Kidney epithelial cell (primary cell): ENCODE data around the gene RUSF1. TPM values are rescaled to one million over a fixed set of nuclear protein-coding genes. Genes with fewer than 3 reads are reported as not detected.

Experiments used
- DNase-seq: peaks from one replicate; pipeline ENCODE4 v3.0.0-alpha.2; 2010; ENCODE audit warnings: low read depth
- H3K27me3 ChIP-seq: 2 replicates; pipeline ENCODE4 v1.6.0; 2011; ENCODE audit warnings: low read length; ENCODE audit not compliant: control insufficient read depth, insufficient read depth
- H3K36me3 ChIP-seq: 2 replicates; pipeline ENCODE4 v1.5.1; 2011; ENCODE audit warnings: low read length; ENCODE audit not compliant: control insufficient read depth, insufficient read depth
- H3K4me3 ChIP-seq: 2 replicates; pipeline ENCODE4 v1.5.1; 2011; ENCODE audit warnings: low read depth, mild to moderate bottlenecking, control low read depth, low read length
- total RNA-seq: library from RNA; depleted of rRNA; stranded (reverse); fragments of >200 nt; gene quantifications from 2 replicates; pipeline ENCODE4 v1.2.3, GENCODE V29; 2015
- TF ChIP-seq, protein P1 (sequence below): IDR thresholded peaks from 2 replicates; pipeline ENCODE4 v1.5.1; 2011; ENCODE audit warnings: mild to moderate bottlenecking, moderate library complexity, low read length, control low read depth, inconsistent platforms; ENCODE audit not compliant: insufficient read depth, poor library complexity, severe bottlenecking

Gene RUSF1
- total RNA-seq, 1 donor from 2014 or later, result 54.0 TPM

DNA sequence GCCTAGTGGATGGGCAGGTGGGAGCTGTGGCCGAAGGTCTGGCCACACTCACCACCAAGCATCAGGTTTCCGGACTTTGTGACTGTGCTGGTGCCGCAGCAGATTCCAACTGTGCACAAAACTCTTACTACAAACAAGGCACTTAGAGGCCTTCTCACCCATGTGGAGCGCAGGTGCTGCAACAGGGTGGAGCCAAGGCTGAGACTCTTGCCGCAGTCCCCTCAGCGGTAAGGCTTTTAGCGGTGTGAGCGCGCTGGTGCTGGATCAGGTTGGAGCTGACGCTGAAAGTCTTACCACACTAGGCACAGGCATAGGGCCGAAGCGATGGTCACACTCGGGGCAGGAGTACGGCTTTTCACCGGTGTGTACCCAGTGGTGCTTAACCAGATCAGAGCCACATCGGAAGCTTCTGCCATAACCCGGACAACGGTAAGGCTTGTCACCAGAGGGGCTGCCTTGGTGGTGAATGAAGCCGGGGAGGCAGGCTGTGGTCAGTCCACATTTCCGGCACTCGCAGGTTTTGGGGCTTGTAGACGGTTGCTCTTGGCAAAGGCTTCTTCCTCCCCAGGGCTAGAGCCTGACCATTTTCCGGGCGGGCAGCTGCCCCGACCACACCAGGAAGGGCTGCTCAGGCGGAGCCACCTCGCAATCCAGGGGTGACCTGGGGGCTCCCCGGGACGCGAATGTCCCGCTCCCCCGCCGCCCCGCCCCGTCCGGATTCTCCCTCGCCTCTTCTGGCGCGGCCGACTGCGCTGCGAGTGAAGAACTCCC, 49.9 kb downstream of the RUSF1 start:
- Histone ChIP-seq H3K27me3 (no peaks in the 10 kb centered on the region), H3K4me3 (peak overlapping the region; percentile 61), H3K36me3 (no peaks in the 10 kb centered on the region)
- TF ChIP-seq, protein P1, sequence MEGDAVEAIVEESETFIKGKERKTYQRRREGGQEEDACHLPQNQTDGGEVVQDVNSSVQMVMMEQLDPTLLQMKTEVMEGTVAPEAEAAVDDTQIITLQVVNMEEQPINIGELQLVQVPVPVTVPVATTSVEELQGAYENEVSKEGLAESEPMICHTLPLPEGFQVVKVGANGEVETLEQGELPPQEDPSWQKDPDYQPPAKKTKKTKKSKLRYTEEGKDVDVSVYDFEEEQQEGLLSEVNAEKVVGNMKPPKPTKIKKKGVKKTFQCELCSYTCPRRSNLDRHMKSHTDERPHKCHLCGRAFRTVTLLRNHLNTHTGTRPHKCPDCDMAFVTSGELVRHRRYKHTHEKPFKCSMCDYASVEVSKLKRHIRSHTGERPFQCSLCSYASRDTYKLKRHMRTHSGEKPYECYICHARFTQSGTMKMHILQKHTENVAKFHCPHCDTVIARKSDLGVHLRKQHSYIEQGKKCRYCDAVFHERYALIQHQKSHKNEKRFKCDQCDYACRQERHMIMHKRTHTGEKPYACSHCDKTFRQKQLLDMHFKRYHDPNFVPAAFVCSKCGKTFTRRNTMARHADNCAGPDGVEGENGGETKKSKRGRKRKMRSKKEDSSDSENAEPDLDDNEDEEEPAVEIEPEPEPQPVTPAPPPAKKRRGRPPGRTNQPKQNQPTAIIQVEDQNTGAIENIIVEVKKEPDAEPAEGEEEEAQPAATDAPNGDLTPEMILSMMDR, result no peak
- DNase-seq, result no peak

DNA sequence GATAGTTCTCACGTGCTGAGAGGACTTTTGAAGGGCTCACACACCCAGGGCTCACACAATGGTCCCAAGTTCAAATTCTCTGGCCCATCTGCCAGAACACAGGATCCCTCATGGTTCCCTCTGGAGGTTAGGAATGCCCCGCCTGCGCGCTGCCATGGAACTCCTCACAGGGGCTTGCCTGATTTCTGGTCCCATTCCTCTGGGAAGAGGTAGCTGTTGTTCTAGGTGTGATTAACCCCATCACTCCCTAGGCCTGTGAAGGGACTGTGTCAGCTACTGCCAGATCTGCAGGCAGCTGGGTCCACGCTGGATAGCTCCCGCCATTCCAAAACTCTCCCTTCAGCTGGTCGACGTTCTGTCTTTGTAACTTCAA, 51.2 kb downstream of the RUSF1 start:
- DNase-seq, result no peak
- Histone ChIP-seq H3K27me3 (no peaks in the 10 kb centered on the region), H3K4me3 (no peak overlapping the region), H3K36me3 (no peaks in the 10 kb centered on the region)
- TF ChIP-seq, protein P1, result no peak

DNA sequence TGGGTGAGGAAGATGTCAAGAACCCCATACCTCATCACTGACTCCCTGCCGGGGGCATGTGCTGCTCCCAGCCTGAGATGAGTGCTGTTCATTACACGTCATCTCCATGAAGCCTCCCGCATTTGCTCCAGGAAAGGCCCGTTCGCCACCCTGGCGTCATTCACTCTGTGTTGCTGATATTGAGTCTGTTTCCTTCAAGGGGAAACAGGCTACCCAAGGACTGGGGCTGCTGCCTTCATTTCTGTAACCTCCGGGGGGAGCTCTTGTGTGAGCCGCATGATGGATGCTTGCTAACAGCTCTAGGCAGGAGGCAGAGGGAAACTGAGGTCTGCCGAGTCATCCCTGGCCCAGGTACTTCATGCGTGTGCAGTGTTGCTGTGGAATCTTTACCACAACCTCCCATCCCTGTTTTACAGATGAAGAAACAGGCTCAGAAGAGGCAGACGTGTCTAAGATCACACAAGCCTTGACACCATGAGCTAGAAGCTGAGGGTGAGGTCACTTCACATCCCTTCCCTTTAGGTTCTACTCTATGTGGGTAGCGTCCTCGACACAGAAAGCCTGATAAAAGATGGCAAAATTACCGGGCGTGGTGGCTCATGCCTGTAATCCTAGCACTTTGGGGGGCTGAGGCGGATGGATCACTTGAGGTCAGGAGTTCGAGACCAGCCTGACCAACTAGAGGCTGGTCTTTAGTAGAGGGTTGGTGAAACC, 52.4 kb downstream of the RUSF1 start:
- TF ChIP-seq, protein P1, result peak; percentile 37
- no peak for DNase-seq
- no peak overlapping the region for H3K4me3 ChIP-seq
- no peaks in the 10 kb centered on the region for H3K27me3 ChIP-seq
- H3K36me3 ChIP-seq, result no peaks in the 10 kb centered on the region

DNA sequence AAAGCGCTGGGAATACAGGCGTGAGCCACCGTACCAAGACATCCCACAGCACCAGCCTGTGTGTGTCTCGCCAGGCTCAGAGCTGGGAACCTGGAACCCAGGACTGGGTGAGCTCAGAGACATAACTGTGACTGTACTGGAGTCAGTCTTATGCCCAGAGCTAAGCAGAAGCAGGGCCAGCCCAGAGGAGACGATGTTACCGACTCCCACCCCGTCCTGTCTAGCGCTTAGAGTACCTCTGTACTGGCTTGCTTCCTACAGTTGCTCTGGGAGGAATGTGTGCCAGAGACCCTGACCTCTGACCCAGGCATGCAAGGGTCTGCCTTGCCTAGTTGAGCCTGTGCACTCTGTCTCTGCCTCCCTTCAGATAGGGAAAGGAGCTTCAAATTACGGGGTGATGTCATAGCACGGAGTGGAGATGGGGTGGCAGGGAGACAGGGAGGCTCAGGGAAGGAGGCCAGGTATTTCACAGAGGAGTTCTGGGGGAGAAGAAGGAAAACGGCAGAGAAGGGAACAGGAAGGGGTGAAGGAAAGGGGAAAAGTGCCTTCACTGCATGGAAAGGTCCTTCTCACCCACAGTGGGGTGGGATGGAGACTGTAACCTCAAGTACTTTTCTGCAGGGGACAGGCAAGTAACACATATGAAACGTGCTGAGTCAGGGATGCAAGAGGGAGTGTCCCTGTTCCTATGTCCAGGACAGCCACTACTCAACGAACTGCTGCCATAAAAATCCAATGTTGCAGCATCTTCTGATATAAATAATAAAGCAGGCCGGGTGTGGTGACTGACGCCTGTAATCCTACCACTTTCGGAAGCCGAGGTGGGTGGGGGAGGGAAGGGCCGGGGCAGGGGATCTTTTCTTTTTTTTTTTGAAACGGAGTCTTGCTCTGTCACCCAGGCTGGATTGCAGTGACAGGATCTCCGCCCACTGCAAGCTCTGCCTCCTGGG, 54.7 kb downstream of the RUSF1 start:
- TF ChIP-seq, protein P1, result no peak
- Histone ChIP-seq H3K4me3 (no peak overlapping the region), H3K36me3 (no peaks in the 10 kb centered on the region), H3K27me3 (no peaks in the 10 kb centered on the region)
- no peak for DNase-seq

DNA sequence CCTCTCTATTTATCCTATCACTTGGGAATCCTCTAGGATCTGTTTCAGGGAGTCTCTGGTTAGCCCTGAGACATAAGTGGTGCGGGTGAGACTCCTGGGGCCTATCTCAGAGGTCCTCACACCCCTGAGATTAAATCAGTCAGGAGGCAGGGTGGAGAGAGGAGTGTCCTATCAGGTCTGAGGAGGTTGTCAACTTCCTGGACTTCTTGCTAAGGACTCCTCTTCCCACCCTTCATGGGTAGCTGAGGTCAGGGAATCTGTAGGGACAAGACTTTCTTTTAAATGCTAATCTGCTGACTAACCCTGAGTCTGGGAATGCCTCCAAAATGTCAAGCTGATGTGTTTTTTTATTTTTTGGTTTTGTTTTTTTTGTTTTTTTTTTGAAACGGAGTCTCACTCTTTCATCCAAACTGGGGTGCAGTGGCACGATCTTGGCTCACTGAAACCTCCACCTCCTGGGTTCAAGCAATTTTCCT, 55.5 kb downstream of the RUSF1 start:
- DNase-seq, result no peak
- H3K36me3 ChIP-seq, result no peaks in the 10 kb centered on the region
- H3K27me3 ChIP-seq, result no peaks in the 10 kb centered on the region
- TF ChIP-seq, protein P1, result no peak
- H3K4me3 ChIP-seq, result no peak overlapping the region
